ENCODE results near the gene SLC39A11.
"Not testable (repeated sequence)": the region's sequence is repeated elsewhere in the genome, so short reads cannot be mapped to it uniquely, and the experiment has no call there.

Gene SLC39A11

GRCh38 chr17:72725433-72726068, 366.9 kb downstream of the SLC39A11 start:
- no peak for DNase-seq (ENCODE audit: low read depth in 2 of 3, low spot score in 2 of 3)

- DNase-seq (ENCODE audit: low read depth in 2 of 3, low spot score in 2 of 3) = no peak
Measured at GRCh38 chr17:72724267-72724666, 368.2 kb downstream of the SLC39A11 start.

- no peak for DNase-seq (ENCODE audit: low read depth in 2 of 3, low spot score in 2 of 3)
Measured at GRCh38 chr17:72723711-72724110, 368.8 kb downstream of the SLC39A11 start.

GRCh38 chr17:72720494-72720825, 372.0 kb downstream of the SLC39A11 start:
- DNase-seq (ENCODE audit: low read depth in 2 of 3, low spot score in 2 of 3) = no peak

GRCh38 chr17:72719578-72720493, 372.7 kb downstream of the SLC39A11 start:
- peak in 2 of 3 experiments; percentile 23 to 31 for DNase-seq (ENCODE audit: low read depth in 2 of 3, low spot score in 2 of 3)

GRCh38 chr17:72719206-72719577, 373.3 kb downstream of the SLC39A11 start:
- no peak for DNase-seq (ENCODE audit: low read depth in 2 of 3, low spot score in 2 of 3)

- no peak for DNase-seq (ENCODE audit: low read depth in 2 of 3, low spot score in 2 of 3)
Measured at GRCh38 chr17:72717676-72718075, 374.8 kb downstream of the SLC39A11 start.

- DNase-seq (ENCODE audit: low read depth in 2 of 3, low spot score in 2 of 3) = no peak
Measured at GRCh38 chr17:72717276-72717675, 375.2 kb downstream of the SLC39A11 start.

- DNase-seq (ENCODE audit: low read depth in 2 of 3, low spot score in 2 of 3) = no peak
Measured at GRCh38 chr17:72715906-72716572, 376.4 kb downstream of the SLC39A11 start.

- DNase-seq (ENCODE audit: low read depth in 2 of 3, low spot score in 2 of 3) = no peak
Measured at GRCh38 chr17:72714357-72714966, 378.0 kb downstream of the SLC39A11 start.

- DNase-seq (ENCODE audit: low read depth in 2 of 3, low spot score in 2 of 3) = no peak
Measured at GRCh38 chr17:72713701-72714100, 378.8 kb downstream of the SLC39A11 start.

GRCh38 chr17:72711521-72712310, 380.8 kb downstream of the SLC39A11 start:
- no peak for DNase-seq (ENCODE audit: low read depth in 2 of 3, low spot score in 2 of 3)

GRCh38 chr17:72710834-72711233, 381.7 kb downstream of the SLC39A11 start:
- DNase-seq (ENCODE audit: low read depth in 2 of 3, low spot score in 2 of 3) = no peak

GRCh38 chr17:72710202-72710601, 382.3 kb downstream of the SLC39A11 start:
- DNase-seq (ENCODE audit: low read depth in 2 of 3, low spot score in 2 of 3) = no peak

- DNase-seq (ENCODE audit: low read depth in 2 of 3, low spot score in 2 of 3) = not testable (repeated sequence)
Measured at GRCh38 chr17:72708682-72709081, 383.8 kb downstream of the SLC39A11 start.

GRCh38 chr17:72707881-72708280, 384.6 kb downstream of the SLC39A11 start:
- no peak for DNase-seq (ENCODE audit: low read depth in 2 of 3, low spot score in 2 of 3)

GRCh38 chr17:72706396-72706981, 386.0 kb downstream of the SLC39A11 start:
- DNase-seq (ENCODE audit: low read depth in 2 of 3, low spot score in 2 of 3) = no peak

GRCh38 chr17:72705905-72706395, 386.5 kb downstream of the SLC39A11 start:
- DNase-seq (ENCODE audit: low read depth in 2 of 3, low spot score in 2 of 3) = no peak

- no peak for DNase-seq (ENCODE audit: low read depth in 2 of 3, low spot score in 2 of 3)
Measured at GRCh38 chr17:72702998-72703397, 389.5 kb downstream of the SLC39A11 start.

- no peak for DNase-seq (ENCODE audit: low read depth in 2 of 3, low spot score in 2 of 3)
Measured at GRCh38 chr17:72702136-72702735, 390.3 kb downstream of the SLC39A11 start.

All from activated CD8-positive, alpha-beta memory T cell treated with anti-CD3 and anti-CD28 coated beads for 48 hours (primary cell).